PC-3 (cell line): ENCODE results near the gene PLEKHO2. TPM values are rescaled to one million over a fixed set of nuclear protein-coding genes. Genes with fewer than 3 reads are reported as not detected.

Experiments used
- ATAC-seq: fragments of 200-7000 bp; cut with Tn5 transposase; 2 replicates; pipeline ENCODE4 v1.9.1; 2020; ENCODE audit warnings: mild to moderate bottlenecking, moderate library complexity
- BruUV-seq: library from RNA; stranded (reverse); fragments of 400-500 nt; replicated peaks from 2 replicates; lab custom pipeline; 2021; lab: Mats Ljungman, UMichigan
- CTCF ChIA-PET: fragments of 300-600 bp; sonication (Branson Sonifier 250); formaldehyde crosslinking; loops from one replicate; lab custom pipeline; 2022; ENCODE audit warnings: antibody characterized with exemption; lab: Charles Lee
- POLR2A ChIA-PET: fragments of 300-600 bp; sonication (Branson Sonifier 250); formaldehyde crosslinking; loops from one replicate; lab custom pipeline; 2022; ENCODE audit warnings: antibody characterized with exemption; ENCODE audit not compliant: unreplicated experiment; lab: Charles Lee
- DNase-seq: peaks from one replicate; pipeline ENCODE4 v3.0.0-alpha.2; 2015
- H2AFZ ChIP-seq: fragments of 300-600 bp; sonication (generic); 2 replicates; pipeline ENCODE4 v1.6.0; 2016; ENCODE audit warnings: antibody characterized with exemption, low read length
- H3F3A ChIP-seq: fragments of 300-600 bp; sonication (generic); one replicate; pipeline ENCODE4 v1.6.0; 2017; ENCODE audit warnings: antibody characterized with exemption, low read length, control low read depth, mild to moderate bottlenecking; ENCODE audit not compliant: unreplicated experiment
- H3K27ac ChIP-seq: fragments of 300-600 bp; sonication (generic); 2 replicates; pipeline ENCODE4 v1.5.1; 2016; ENCODE audit warnings: mild to moderate bottlenecking, low read length
- H3K27me3 ChIP-seq: fragments of 300-600 bp; sonication (generic); 2 replicates; pipeline ENCODE4 v1.6.1; 2016; ENCODE audit warnings: low read length, mixed read lengths
- H3K36me3 ChIP-seq: fragments of 300-600 bp; sonication (generic); 2 replicates; pipeline ENCODE4 v1.6.1; 2016; ENCODE audit warnings: low read depth, mixed run types, low read length, mixed read lengths
- H3K4me1 ChIP-seq: fragments of 300-600 bp; sonication (generic); 2 replicates; pipeline ENCODE4 v1.5.1; 2016; ENCODE audit warnings: low read length; ENCODE audit not compliant: insufficient read depth
- H3K4me2 ChIP-seq: fragments of 300-600 bp; sonication (generic); 2 replicates; pipeline ENCODE4 v1.6.0; 2016; ENCODE audit warnings: low read length
- H3K4me3 ChIP-seq: fragments of 300-600 bp; sonication (generic); 2 replicates; pipeline ENCODE4 v1.5.1; 2016; ENCODE audit warnings: mild to moderate bottlenecking, low read length, mixed read lengths
- H3K79me2 ChIP-seq: fragments of 300-600 bp; sonication (generic); 2 replicates; pipeline ENCODE4 v1.6.1; 2017; ENCODE audit warnings: low read length, mixed read lengths
- H3K9ac ChIP-seq: fragments of 300-600 bp; sonication (generic); 2 replicates; pipeline ENCODE4 v1.6.0; 2016; ENCODE audit warnings: mild to moderate bottlenecking, low read length
- H3K9me2 ChIP-seq: fragments of 300-600 bp; sonication (generic); replicated peaks from 2 replicates; pipeline ENCODE4 v1.6.1; 2016; ENCODE audit warnings: mixed run types, low read length, mixed read lengths
- H3K9me3 ChIP-seq: fragments of 300-600 bp; sonication (generic); 2 replicates; pipeline ENCODE4 v1.6.1; 2016; ENCODE audit warnings: low read length, mixed read lengths
- H4K20me1 ChIP-seq: fragments of 300-600 bp; sonication (generic); 2 replicates; pipeline ENCODE4 v1.6.1; 2016; ENCODE audit warnings: low read length, mixed read lengths
- EZH2 ChIP-seq: fragments of 300-600 bp; sonication (generic); IDR thresholded peaks from one replicate; pipeline ENCODE4 v1.6.1; 2017; ENCODE audit warnings: antibody characterized with exemption, mild to moderate bottlenecking, low read length; ENCODE audit not compliant: unreplicated experiment
- EZH2phosphoT487 ChIP-seq: fragments of 300-600 bp; sonication (generic); IDR thresholded peaks from 2 replicates; pipeline ENCODE4 v1.6.1; 2018; ENCODE audit warnings: mild to moderate bottlenecking, antibody characterized with exemption, low read length, borderline replicate concordance
- intact Hi-C: fragments of 100-400 bp; cut with micrococcal nuclease; formaldehyde crosslinking; loops from 2 replicates; pipeline ENCODE4 v1.9.0; 2023
- total RNA-seq: library from RNA; depleted of rRNA; stranded (reverse); fragments of >200 nt; gene quantifications from 2 replicates; pipeline ENCODE4 v1.2.3, GENCODE V29; 2014
- TF ChIP-seq, protein P1 (sequence below): fragments of 300-600 bp; sonication (generic); conservative IDR thresholded peaks from 2 replicates; pipeline ENCODE4 v1.5.1; 2017; ENCODE audit warnings: antibody characterized with exemption, low read depth, mild to moderate bottlenecking, low read length

The PLEKHO2 gene
- total RNA-seq, 1 experiment from 2014 or later = 4.3 TPM

DNA sequence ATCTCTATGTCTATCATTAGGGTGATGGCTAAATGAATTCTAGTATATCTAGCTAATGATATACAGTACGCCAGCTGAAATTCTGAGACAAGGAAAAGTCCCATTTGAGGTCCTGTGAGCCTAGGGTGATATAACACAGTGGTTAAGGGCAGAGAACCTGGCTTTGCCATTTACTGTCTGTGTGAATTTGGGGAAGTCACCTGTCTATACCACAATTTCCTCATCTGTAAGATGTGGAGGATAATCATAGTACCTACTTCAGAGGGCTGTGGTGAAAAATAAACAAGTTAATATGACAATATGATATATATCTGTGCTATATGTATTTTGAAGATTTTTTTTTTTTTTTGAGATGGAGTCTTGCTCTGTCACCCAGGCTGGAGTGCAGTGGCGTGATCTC, 60.2 kb downstream of the PLEKHO2 start:
- Histone ChIP-seq H3K4me3 (no peak overlapping the region), H3K4me2 (no peak overlapping the region), H3K4me1 (peaks cover 9% of the 10 kb centered on the region), H3K9me2 (no peaks in the 10 kb centered on the region), H4K20me1 (no peaks in the 10 kb centered on the region), H3K36me3 (no peaks in the 10 kb centered on the region; the same call in 1 of the 2 replicates), H3K27ac (no peak overlapping the region), H3K9me3 (no peaks in the 10 kb centered on the region), H3K9ac (no peak overlapping the region), H3F3A (no peaks in the 10 kb centered on the region), H2AFZ (no peak overlapping the region), H3K79me2 (no peaks in the 10 kb centered on the region), H3K27me3 (no peaks in the 10 kb centered on the region)
- no peak for ATAC-seq
- no peak for DNase-seq
- no TSS peak for BruUV-seq
- POLR2A ChIA-PET = no interaction called here
- CTCF ChIA-PET = no interaction called here
- intact Hi-C loops = no loop called here
- TF ChIP-seq EZH2phosphoT487 (no peak), EZH2 (no peak)
- TF ChIP-seq, protein P1, sequence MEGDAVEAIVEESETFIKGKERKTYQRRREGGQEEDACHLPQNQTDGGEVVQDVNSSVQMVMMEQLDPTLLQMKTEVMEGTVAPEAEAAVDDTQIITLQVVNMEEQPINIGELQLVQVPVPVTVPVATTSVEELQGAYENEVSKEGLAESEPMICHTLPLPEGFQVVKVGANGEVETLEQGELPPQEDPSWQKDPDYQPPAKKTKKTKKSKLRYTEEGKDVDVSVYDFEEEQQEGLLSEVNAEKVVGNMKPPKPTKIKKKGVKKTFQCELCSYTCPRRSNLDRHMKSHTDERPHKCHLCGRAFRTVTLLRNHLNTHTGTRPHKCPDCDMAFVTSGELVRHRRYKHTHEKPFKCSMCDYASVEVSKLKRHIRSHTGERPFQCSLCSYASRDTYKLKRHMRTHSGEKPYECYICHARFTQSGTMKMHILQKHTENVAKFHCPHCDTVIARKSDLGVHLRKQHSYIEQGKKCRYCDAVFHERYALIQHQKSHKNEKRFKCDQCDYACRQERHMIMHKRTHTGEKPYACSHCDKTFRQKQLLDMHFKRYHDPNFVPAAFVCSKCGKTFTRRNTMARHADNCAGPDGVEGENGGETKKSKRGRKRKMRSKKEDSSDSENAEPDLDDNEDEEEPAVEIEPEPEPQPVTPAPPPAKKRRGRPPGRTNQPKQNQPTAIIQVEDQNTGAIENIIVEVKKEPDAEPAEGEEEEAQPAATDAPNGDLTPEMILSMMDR = no peak

DNA sequence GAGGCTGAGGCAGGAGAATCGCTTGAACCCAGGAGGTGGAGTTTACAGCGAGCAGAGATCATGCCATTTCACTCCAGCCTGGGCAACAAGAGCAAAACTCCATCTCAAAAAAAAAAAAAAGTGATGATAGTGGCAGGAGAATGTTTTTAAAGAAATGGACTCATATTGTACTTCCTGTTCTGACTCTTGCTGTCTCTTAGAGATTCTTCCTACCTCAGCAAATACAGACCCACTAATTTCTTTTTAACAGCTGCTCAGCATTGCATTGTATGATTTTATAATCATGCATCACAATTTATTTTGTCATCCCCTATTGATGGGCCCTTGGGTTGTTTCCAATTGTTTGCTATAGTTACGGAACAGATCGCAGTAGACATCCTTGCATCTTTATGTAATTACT, 61.1 kb downstream of the PLEKHO2 start:
- no peaks in the 10 kb centered on the region for H3K9me2 ChIP-seq
- intact Hi-C loops = no loop called here
- no TSS peak for BruUV-seq

DNA sequence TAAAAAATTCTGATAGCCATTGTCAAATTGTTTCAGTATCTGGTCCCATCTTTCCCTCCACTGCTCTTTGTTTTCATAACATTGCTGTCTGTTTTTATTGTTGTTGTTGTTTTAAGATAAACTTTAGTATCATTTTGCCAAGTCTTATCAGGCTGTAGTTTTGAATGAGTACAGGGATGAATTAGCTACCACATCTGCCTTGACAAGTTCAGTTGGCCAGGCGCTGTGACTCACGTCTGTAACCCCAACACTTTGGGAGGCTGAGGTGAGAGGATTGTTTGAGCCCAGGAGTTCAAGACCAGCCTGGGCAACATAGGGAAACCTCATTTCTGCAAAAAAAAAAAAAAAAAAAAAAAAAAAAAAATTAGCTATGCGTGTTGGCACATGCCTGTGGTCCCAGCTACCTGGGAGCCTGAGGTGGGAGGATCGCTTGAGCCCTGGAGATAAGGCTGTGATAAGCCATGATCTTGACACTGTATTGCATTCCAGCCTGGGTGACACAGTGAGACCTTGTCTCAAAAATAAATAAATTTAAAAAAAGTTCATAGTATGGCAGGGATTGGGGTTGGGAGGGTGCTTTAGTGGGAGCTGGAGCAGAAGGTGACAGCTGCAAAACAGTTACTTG, 61.7 kb downstream of the PLEKHO2 start:
- Histone ChIP-seq H3K36me3 (no peaks in the 10 kb centered on the region; the same call in 1 of the 2 replicates), H3K4me1 (no peaks in the 10 kb centered on the region), H3F3A (no peaks in the 10 kb centered on the region), H3K27me3 (no peaks in the 10 kb centered on the region), H3K9me3 (no peaks in the 10 kb centered on the region), H3K9ac (no peak overlapping the region), H3K27ac (no peak overlapping the region), H3K4me3 (no peak overlapping the region), H4K20me1 (no peaks in the 10 kb centered on the region), H3K4me2 (no peak overlapping the region), H3K9me2 (no peaks in the 10 kb centered on the region), H3K79me2 (no peaks in the 10 kb centered on the region), H2AFZ (no peak overlapping the region)
- TF ChIP-seq EZH2 (no peak), EZH2phosphoT487 (no peak)
- TF ChIP-seq, protein P1 = no peak
- no peak for ATAC-seq
- DNase-seq = no peak
- no TSS peak for BruUV-seq
- intact Hi-C loops = no loop called here
- ChIA-PET CTCF (no interaction called here), POLR2A (no interaction called here)

More for the DNA sequence above, 61.1 kb downstream of the PLEKHO2 start:
- ATAC-seq (no peak), DNase-seq (no peak)
- H3K9me3 ChIP-seq = no peaks in the 10 kb centered on the region
- H2AFZ ChIP-seq = no peak overlapping the region
- H3K27me3 ChIP-seq = no peaks in the 10 kb centered on the region
- no peaks in the 10 kb centered on the region for H4K20me1 ChIP-seq
- H3K4me3 ChIP-seq = no peak overlapping the region
- H3K79me2 ChIP-seq = no peaks in the 10 kb centered on the region
- TF ChIP-seq, protein P1 = no peak
- TF ChIP-seq EZH2 (no peak), EZH2phosphoT487 (no peak)
- H3K9ac ChIP-seq = no peak overlapping the region
- no peaks in the 10 kb centered on the region for H3F3A ChIP-seq
- ChIA-PET CTCF (no interaction called here), POLR2A (no interaction called here)
- H3K36me3 ChIP-seq = no peaks in the 10 kb centered on the region; the same call in 1 of the 2 replicates
- H3K4me1 ChIP-seq = no peaks in the 10 kb centered on the region
- H3K27ac ChIP-seq = no peak overlapping the region
- no peak overlapping the region for H3K4me2 ChIP-seq
